Fibroblast of skin of abdomen (primary cell): ENCODE measurements around the gene BLM.

Experiments
- DNase-seq: peaks from one replicate; pipeline ENCODE4 v3.0.0-alpha.2; 2013

Gene BLM

GRCh38 chr15:90790561-90790960, 73.4 kb downstream of the BLM start:
- DNase-seq, result no peak

GRCh38 chr15:90794538-90794937, 77.4 kb downstream of the BLM start:
- no peak for DNase-seq

GRCh38 chr15:90799639-90800170, 82.6 kb downstream of the BLM start:
- no peak for DNase-seq

- DNase-seq, result no peak
Observed at GRCh38 chr15:90801803-90802202, 84.7 kb downstream of the BLM start.

- DNase-seq, result no peak
Observed at GRCh38 chr15:90807074-90807785, 90.1 kb downstream of the BLM start.

GRCh38 chr15:90807786-90808086, 90.6 kb downstream of the BLM start:
- DNase-seq, result no peak

GRCh38 chr15:90808517-90809235, 91.5 kb downstream of the BLM start:
- no peak for DNase-seq

GRCh38 chr15:90809536-90809935, 92.4 kb downstream of the BLM start:
- DNase-seq, result no peak

GRCh38 chr15:90810354-90810753, 93.2 kb downstream of the BLM start:
- DNase-seq, result no peak

GRCh38 chr15:90812171-90812957, 95.2 kb downstream of the BLM start:
- no peak for DNase-seq

- DNase-seq, result no peak
Observed at GRCh38 chr15:90812958-90813265, 95.8 kb downstream of the BLM start.

GRCh38 chr15:90813796-90814190, 96.6 kb downstream of the BLM start:
- no peak for DNase-seq

- no peak for DNase-seq
Observed at GRCh38 chr15:90814191-90814821, 97.2 kb downstream of the BLM start.

GRCh38 chr15:90816401-90817116, 99.4 kb downstream of the BLM start:
- no peak for DNase-seq

- no peak for DNase-seq
Observed at GRCh38 chr15:90817117-90818057, 100.2 kb downstream of the BLM start.

GRCh38 chr15:90818251-90819210, 101.4 kb downstream of the BLM start:
- DNase-seq, result no peak

GRCh38 chr15:90819390-90819789, 102.2 kb downstream of the BLM start:
- DNase-seq, result no peak

GRCh38 chr15:90819850-90820249, 102.7 kb downstream of the BLM start:
- no peak for DNase-seq

- DNase-seq, result no peak
Observed at GRCh38 chr15:90820481-90820880, 103.3 kb downstream of the BLM start.
